K562 (cell line): ENCODE results near the gene OR2B6. TPM values are rescaled to one million over a fixed set of nuclear protein-coding genes. Genes with fewer than 3 reads are reported as not detected.

Experiments used
- CSDE1 ChIP-seq, 2 experiments: fragments of 450-650 bp; IDR thresholded peaks; 2 replicates each; pipeline ENCODE4 v1.6.1; 2016; ENCODE audit warnings: mild to moderate bottlenecking in 1 of 2
- CXXC5 ChIP-seq: fragments of 250-450 bp; sonication (Bioruptor Pico); IDR thresholded peaks from 2 replicates; pipeline ENCODE4 v1.8.0; 2022; ENCODE audit warnings: inconsistent platforms, mild to moderate bottlenecking, moderate library complexity
- DNMT1 ChIP-seq: fragments of 450-650 bp; IDR thresholded peaks from 2 replicates; pipeline ENCODE4 v1.6.1; 2016; ENCODE audit warnings: antibody characterized with exemption, mild to moderate bottlenecking
- HMG20B ChIP-seq: fragments of 250-450 bp; sonication (Bioruptor Pico); IDR thresholded peaks from 2 replicates; pipeline ENCODE4 v1.5.0; 2021; ENCODE audit warnings: mild to moderate bottlenecking
- MEF2D ChIP-seq: conservative IDR thresholded peaks from 2 replicates; pipeline ENCODE4 v1.6.1; 2016; ENCODE audit warnings: low read depth, missing genetic modification characterization, missing compliant biosample characterization
- NONO ChIP-seq, 2 experiments: fragments of 200-400 bp in 1 of 2; fragments of 450-650 bp in 1 of 2; formaldehyde crosslinking in 1 of 2; IDR thresholded peaks; 2 replicates each; pipeline ENCODE4 v1.6.1; 2017; ENCODE audit warnings: low read depth in 2 of 2, mild to moderate bottlenecking in 2 of 2, moderate library complexity in 2 of 2, low read length in 1 of 2
- NR4A1 ChIP-seq, 2 experiments: fragments of 250-450 bp in 1 of 2; fragments of 450-650 bp in 1 of 2; sonication (Bioruptor Pico) in 1 of 2; IDR thresholded peaks; 2 replicates each; pipeline versions ENCODE4 v1.4.0 to v1.6.1; 2016 to 2020; ENCODE audit warnings: mild to moderate bottlenecking in 2 of 2, missing compliant biosample characterization in 1 of 2, missing genetic modification characterization in 1 of 2, moderate library complexity in 1 of 2
- RNF2 ChIP-seq: sonication (generic); IDR thresholded peaks from 2 replicates; pipeline ENCODE4 v1.6.1; 2016
- SMARCA5 ChIP-seq: fragments of 450-650 bp; IDR thresholded peaks from 2 replicates; pipeline ENCODE4 v1.6.1; 2016
- SNAPC5 ChIP-seq: fragments of 250-450 bp; sonication (Bioruptor Pico); IDR thresholded peaks from 2 replicates; pipeline ENCODE4 v1.8.0; 2021; ENCODE audit warnings: moderate library complexity, mild to moderate bottlenecking, inconsistent platforms
- SRF ChIP-seq, 2 experiments: fragments of 250-450, 450-650 bp in 1 of 2; sonication (Bioruptor Pico) in 1 of 2; sonication (generic) in 1 of 2; formaldehyde crosslinking; IDR thresholded peaks; 2 replicates each; pipeline versions ENCODE4 v1.5.0 to v1.5.1; 2020 to 2022; ENCODE audit warnings: mild to moderate bottlenecking in 1 of 2, missing genetic modification reagents in 1 of 2
- STAT5B ChIP-seq: fragments of 250-450 bp; sonication (Bioruptor Pico); IDR thresholded peaks from 2 replicates; pipeline ENCODE4 v1.8.0; 2021; ENCODE audit warnings: mild to moderate bottlenecking, inconsistent platforms
- TBP ChIP-seq: optimal IDR thresholded peaks from 2 replicates; pipeline ENCODE3; 2011; ENCODE audit warnings: low read depth, low read length, improper control_type of control experiment
- THRB ChIP-seq: fragments of 450-650 bp; formaldehyde crosslinking; conservative IDR thresholded peaks from 2 replicates; pipeline ENCODE4 v1.4.0; 2022; ENCODE audit warnings: mild to moderate bottlenecking, missing genetic modification characterization
- TSC22D4 ChIP-seq: fragments of 450-650 bp; IDR thresholded peaks from 2 replicates; pipeline ENCODE4 v1.6.1; 2016; ENCODE audit warnings: missing genetic modification characterization, missing biosample characterization, control low read depth
- XRCC5 ChIP-seq: fragments of 200-400 bp; formaldehyde crosslinking; IDR thresholded peaks from 2 replicates; pipeline ENCODE4 v1.6.1; 2017; ENCODE audit warnings: low read depth, mild to moderate bottlenecking, low read length
- YBX1 ChIP-seq: fragments of 450-650 bp; IDR thresholded peaks from 2 replicates; pipeline ENCODE4 v1.7.1; 2016; ENCODE audit warnings: mild to moderate bottlenecking
- ZNF3 ChIP-seq: fragments of 250-450 bp; sonication (Bioruptor Pico); IDR thresholded peaks from 2 replicates; pipeline ENCODE4 v1.5.0; 2021; ENCODE audit warnings: mild to moderate bottlenecking, moderate library complexity
- ZNF551 ChIP-seq: fragments of 250-450 bp; sonication (Bioruptor Pico); IDR thresholded peaks from 2 replicates; pipeline ENCODE4 v1.5.0; 2021; ENCODE audit warnings: mild to moderate bottlenecking, moderate library complexity
- ZNF57 ChIP-seq: fragments of 450-650 bp; formaldehyde crosslinking; IDR thresholded peaks from 2 replicates; pipeline ENCODE4 v1.4.0; 2020; ENCODE audit warnings: mild to moderate bottlenecking, moderate library complexity
- ZNF830 ChIP-seq: fragments of 250-450 bp; sonication (Bioruptor Pico); IDR thresholded peaks from 2 replicates; pipeline ENCODE4 v1.5.0; 2021; ENCODE audit warnings: mild to moderate bottlenecking
- polyA plus RNA-seq, 8 experiments: library from polyadenylated mRNA; depleted of rRNA in 4 of 8; stranded (reverse) in 5 of 8; unstranded in 3 of 8; fragments of >200 nt; fragmentation: Nextera tagmentation in 2 of 8; fragmentation: Illumina TruSeq in 1 of 8; extraction: Ambion mirVana in 2 of 8; extraction: Trizol in 1 of 8; gene quantifications; 2 replicates each; pipeline versions ENCODE4 v1.2.1 to v1.2.3, GENCODE V29; 2011 to 2014; ENCODE audit warnings: inconsistent platforms in 1 of 8, missing spikeins in 1 of 8
- total RNA-seq, 7 experiments: library from RNA; depleted of rRNA in 6 of 7; stranded (reverse); fragments of >200 nt in 6 of 7; fragmentation: Illumina TruSeq in 2 of 7; extraction: Trizol in 2 of 7; gene quantifications; 2 replicates each; pipeline versions ENCODE4 v1.2.1 to v1.2.3, GENCODE V29; 2011 to 2021; ENCODE audit warnings: low replicate concordance in 1 of 7
- TF ChIP-seq, protein P1 (sequence below), 2 experiments: IDR thresholded peaks in 1 of 2; conservative IDR thresholded peaks in 1 of 2; 2 replicates each; pipeline ENCODE4 v1.6.1; 2016; ENCODE audit warnings: low read depth in 2 of 2, mild to moderate bottlenecking in 1 of 2, missing compliant biosample characterization in 1 of 2, missing genetic modification characterization in 1 of 2, moderate library complexity in 1 of 2

OR2B6 gene
- total and polyA plus RNA-seq, 9 of the 15 experiments (the other 6 are each of a cell fraction or from before 2014, with no cell fraction given), result 1.9 to 18.7 (median 4.4) TPM

DNA sequence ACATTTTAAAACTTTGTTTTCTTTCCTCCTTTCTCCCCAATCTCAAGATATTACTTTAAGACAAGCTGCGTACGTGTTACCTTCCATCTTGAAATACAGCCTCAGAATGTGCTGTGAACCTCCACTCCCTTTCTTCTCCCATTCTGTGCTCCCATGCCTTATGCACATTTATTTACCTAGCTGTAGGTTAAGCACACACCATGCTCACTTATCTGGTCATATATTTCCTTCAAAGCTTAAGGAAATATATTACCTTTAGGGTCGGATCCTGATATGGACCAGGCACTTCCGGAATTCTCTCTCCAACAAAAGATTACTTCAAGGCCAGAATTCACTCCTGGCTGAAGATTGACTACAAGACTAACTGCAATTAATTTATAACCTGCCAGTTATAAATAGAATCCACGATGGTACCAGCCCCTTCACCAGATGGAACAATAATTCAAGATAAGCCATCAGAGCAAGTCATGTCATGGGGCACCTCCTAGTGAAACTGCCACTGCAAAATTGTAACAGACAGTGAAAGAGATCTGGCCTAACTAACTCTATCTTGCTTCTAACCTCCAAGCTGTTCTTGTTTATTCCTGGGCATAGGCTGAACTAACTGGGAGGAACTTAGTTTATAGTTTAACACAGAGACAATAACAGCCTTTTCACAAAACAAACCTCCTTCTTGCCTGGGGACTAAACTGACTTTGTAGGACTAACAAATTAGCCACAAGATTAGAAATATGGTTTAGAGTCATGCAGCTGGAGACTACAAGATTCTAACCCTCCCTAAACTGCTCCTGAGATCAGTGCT lies 47.5 kb downstream of the OR2B6 start (continued):
- TF ChIP-seq THRB (CRISPR knock-in tag) (no peak), DNMT1 (no peak), RNF2 (no peak), YBX1 (no peak), HMG20B (CRISPR knock-in tag) (no peak), TSC22D4 (tag) (no peak), TBP (no peak), ZNF551 (no peak), CSDE1 (IDR thresholded peaks at IDR 0.05) (no peak), CXXC5 (CRISPR knock-in tag) (no peak), XRCC5 (no peak), NONO (IDR thresholded peaks at IDR 0.05; ENCODE audit: low read depth in 2 of 2, low read length in 1 of 2) (no peak), SRF (CRISPR knock-in tag; IDR thresholded peaks at IDR 0.05) (no peak), SNAPC5 (CRISPR knock-in tag) (no peak), NR4A1 (CRISPR knock-in tag; IDR thresholded peaks at IDR 0.05) (no peak), NR4A1 (tag; IDR thresholded peaks at IDR 0.05) (0 out of 2 replicates have a peak, but pooled peaks have one; percentile 49), SMARCA5 (no peak), ZNF57 (no peak), ZNF3 (CRISPR knock-in tag) (peak; percentile 79), ZNF830 (0 out of 2 replicates have a peak, but pooled peaks have one; percentile 56), STAT5B (CRISPR knock-in tag) (no peak), MEF2D (peak; percentile 83)
- TF ChIP-seq, protein P1, sequence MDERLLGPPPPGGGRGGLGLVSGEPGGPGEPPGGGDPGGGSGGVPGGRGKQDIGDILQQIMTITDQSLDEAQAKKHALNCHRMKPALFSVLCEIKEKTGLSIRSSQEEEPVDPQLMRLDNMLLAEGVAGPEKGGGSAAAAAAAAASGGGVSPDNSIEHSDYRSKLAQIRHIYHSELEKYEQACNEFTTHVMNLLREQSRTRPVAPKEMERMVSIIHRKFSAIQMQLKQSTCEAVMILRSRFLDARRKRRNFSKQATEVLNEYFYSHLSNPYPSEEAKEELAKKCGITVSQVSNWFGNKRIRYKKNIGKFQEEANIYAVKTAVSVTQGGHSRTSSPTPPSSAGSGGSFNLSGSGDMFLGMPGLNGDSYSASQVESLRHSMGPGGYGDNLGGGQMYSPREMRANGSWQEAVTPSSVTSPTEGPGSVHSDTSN (CRISPR knock-in tag; IDR thresholded peaks at IDR 0.05; ENCODE audit: low read depth), result no peak
- TF ChIP-seq, protein P1 (tag; conservative IDR thresholded peaks at IDR 0.05; ENCODE audit: low read depth), result peak; percentile 88
